ENCODE data around the gene KYAT1. TPM values are rescaled to one million over a fixed set of nuclear protein-coding genes. Genes with fewer than 3 reads are reported as not detected.

KYAT1 gene
- total RNA-seq, 1 experiment from 2014 or later: 14.6 TPM

GRCh38 chr9:128909859-128910258, 28.1 kb upstream of the KYAT1 start:
- no peak overlapping the region for H3K27ac ChIP-seq (ENCODE audit: insufficient read length, low read depth, low read length)
- no peak overlapping the region for H3K56ac ChIP-seq (ENCODE audit: insufficient read length, low read depth, low read length)
- H3K9ac ChIP-seq (ENCODE audit: extremely low read depth, insufficient read length, low read length): no peak overlapping the region
- H3K4me1 ChIP-seq (ENCODE audit: insufficient read depth, low read length): peaks cover 5% of the 10 kb centered on the region; the same call in 1 of the 2 replicates
- no peak overlapping the region for H4K8ac ChIP-seq (replicated peaks; ENCODE audit: insufficient read length, low read depth, low read length)
- Mint-ChIP-seq H3K4me1 (peaks cover 29 to 30% of the 10 kb centered on the region in 2 experiments), H3K27ac (peak overlapping the region in 2 of 3 experiments; percentile 53 to 76; a peak in 4 of 7 replicates), H3K4me3 (no peak overlapping the region), H3K27me3 (ENCODE audit: low read depth) (peaks cover 2% of the 10 kb centered on the region; the same call in 1 of the 2 replicates), H3K36me3 (ENCODE audit: insufficient read depth in 1 of 3, low read depth in 3 of 3) (peaks cover 40 to 68% (median 46%) of the 10 kb centered on the region in 3 experiments), H3K9me3 (no peaks in the 10 kb centered on the region)
- no peak overlapping the region for H3K23ac ChIP-seq (ENCODE audit: insufficient read length, low read depth, low read length)
- no peak overlapping the region for H2BK20ac ChIP-seq (ENCODE audit: low read depth, low read length, poor library complexity, severe bottlenecking)
- no peak overlapping the region for H4K91ac ChIP-seq (ENCODE audit: insufficient read length, low read depth, low read length)
- peaks cover 7% of the 10 kb centered on the region for H3K79me1 ChIP-seq (ENCODE audit: insufficient read depth, low read depth, low read length, poor library complexity, severe bottlenecking)
- no peak for DNase-seq
- H4K20me1 ChIP-seq (ENCODE audit: control insufficient read depth, insufficient read depth, insufficient read length): no peaks in the 10 kb centered on the region
- no peaks in the 10 kb centered on the region for H3K27me3 ChIP-seq (ENCODE audit: insufficient read depth, low read length)
- no peak overlapping the region for H2AK5ac ChIP-seq (ENCODE audit: insufficient read length, low read length)
- no peak overlapping the region for H3K14ac ChIP-seq (ENCODE audit: insufficient read depth, low read length)
- no peak overlapping the region for H2BK5ac ChIP-seq (ENCODE audit: insufficient read length, low read length)
- no peak overlapping the region for H2BK12ac ChIP-seq (ENCODE audit: insufficient read length, low read depth, low read length)
- peaks cover 7% of the 10 kb centered on the region; the same call in 1 of the 2 replicates for H3K79me2 ChIP-seq (ENCODE audit: insufficient read depth, low read length)
- no peak overlapping the region for H3K18ac ChIP-seq (ENCODE audit: insufficient read length, low read depth, low read length)
- no peak overlapping the region for H4K5ac ChIP-seq (ENCODE audit: insufficient read length, low read depth, low read length)
- H2BK15ac ChIP-seq (ENCODE audit: low read depth, low read length): no peak overlapping the region
- H3K4me2 ChIP-seq (ENCODE audit: insufficient read depth, insufficient read length, low read length): no peak overlapping the region
- H3K9me3 ChIP-seq (ENCODE audit: control insufficient read depth, low read depth, low read length): no peaks in the 10 kb centered on the region
- no peak overlapping the region for H3K4ac ChIP-seq (ENCODE audit: low read depth, low read length)
- TF ChIP-seq CTCF (conservative IDR thresholded peaks at IDR 0.05): no peak
- no CpG with 5 or more reads among the region's 4 CpGs for WGBS (ENCODE audit: extremely low coverage, insufficient read length, low lambda C conversion rate)
- H2AFZ ChIP-seq (ENCODE audit: low read length): no peak overlapping the region
- no peak overlapping the region for H2BK120ac ChIP-seq (ENCODE audit: low read depth, low read length, poor library complexity, severe bottlenecking)
- H3T11ph ChIP-seq (ENCODE audit: low read length): no peak overlapping the region
- H3K23me2 ChIP-seq (ENCODE audit: insufficient read length, low read depth, low read length, poor library complexity, severe bottlenecking): no peaks in the 10 kb centered on the region
